ENCODE results near the gene GSTM3.

- no peak for TF ChIP-seq CTCF (IDR thresholded peaks at IDR 0.05; ENCODE audit: low read depth, low read length, poor library complexity, severe bottlenecking)
- no peak for TF ChIP-seq EZH2phosphoT487 (IDR thresholded peaks at IDR 0.05; ENCODE audit: borderline replicate concordance, low read length)
These were observed 47.2 kb upstream of the GSTM3 start for GRCh38 chr1:109787845-109788601.

Measured in DOHH2 (cell line).